NCI-H345 treated with DMSO at 0.1 percent for 48 hours (cell line): ENCODE measurements around the gene TCL1B.
"Not testable (repeated sequence)": the region's sequence is repeated elsewhere in the genome, so short reads cannot be mapped to it uniquely, and the experiment has no call there.

Experiments
- DNase-seq: peaks from one replicate; lab custom pipeline; 2025; ENCODE audit not compliant: unreplicated experiment; lab: John Stamatoyannopoulos, UW

The TCL1B gene

DNA sequence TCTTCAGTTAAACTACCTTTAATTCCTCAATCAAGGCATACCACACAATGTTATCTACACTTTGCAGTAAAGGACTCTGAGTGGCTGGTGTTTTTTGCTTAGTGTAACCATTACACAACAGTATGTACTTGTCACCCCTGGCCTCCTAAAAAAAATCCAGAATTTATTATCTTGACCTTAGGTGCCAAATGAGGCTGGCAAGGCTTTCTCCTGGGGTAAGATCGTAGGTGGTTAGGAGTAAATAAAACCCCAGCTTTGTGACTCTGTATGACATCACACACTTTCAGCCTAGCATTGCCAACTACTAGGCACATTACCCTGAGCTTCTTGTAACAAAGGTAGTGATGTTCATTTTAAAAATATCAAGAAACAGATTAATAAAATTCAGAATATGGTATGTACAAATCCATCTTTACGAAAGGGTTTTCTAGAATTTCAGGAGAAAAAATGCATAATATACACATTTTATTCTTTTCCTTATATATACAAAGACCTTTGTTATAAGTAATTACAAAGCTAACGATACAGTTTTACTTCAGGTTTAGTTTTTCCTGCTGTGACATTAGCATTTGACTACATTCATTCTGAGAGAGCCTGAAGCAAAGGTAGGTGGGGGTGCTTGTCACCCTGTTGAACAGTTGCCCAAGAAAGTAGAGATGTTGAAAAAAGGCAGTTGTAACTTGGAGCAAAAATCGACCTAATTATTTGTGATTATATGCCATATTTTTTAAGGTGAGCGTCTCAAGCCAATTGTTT is 14.2 kb downstream of the TCL1B start:
- DNase-seq, result no peak

DNA sequence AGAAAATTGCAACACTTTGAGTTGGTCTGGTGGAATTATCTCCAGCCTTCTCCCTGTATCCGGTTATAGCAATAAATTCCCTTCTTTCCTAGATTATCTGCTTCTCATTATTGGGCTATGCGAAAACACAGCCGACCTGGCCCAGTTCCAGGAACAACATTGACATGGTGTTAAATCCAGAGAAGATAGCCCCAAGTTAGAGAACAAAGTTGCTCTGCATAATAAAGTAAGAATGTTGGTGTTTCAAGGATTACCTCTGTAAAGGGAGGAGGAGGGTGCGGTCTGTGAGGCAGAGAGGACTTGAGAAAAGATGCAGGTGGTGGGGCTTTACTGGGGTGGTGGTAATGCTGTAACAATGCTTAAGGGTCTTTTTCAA is 15.6 kb downstream of the TCL1B start:
- no peak for DNase-seq

DNA sequence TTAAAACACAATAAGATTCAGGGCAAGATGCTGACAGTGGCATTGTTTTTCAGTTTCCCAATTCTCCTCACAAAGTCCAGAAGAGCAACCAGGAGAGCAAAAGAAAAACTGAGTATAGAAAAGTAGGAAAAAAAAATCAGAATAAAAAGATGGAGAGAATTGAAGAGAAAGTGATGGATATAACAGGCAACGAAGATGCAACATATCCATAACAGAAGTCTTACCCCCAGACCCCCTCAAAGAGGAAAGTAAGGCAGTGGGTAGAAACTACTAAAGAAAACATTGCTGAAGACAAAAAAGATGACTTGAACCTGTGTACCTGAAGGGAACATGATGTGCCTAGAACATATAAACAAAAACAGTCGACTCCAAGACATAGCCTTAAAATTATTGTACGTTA is 17.1 kb downstream of the TCL1B start:
- DNase-seq, result no peak

DNA sequence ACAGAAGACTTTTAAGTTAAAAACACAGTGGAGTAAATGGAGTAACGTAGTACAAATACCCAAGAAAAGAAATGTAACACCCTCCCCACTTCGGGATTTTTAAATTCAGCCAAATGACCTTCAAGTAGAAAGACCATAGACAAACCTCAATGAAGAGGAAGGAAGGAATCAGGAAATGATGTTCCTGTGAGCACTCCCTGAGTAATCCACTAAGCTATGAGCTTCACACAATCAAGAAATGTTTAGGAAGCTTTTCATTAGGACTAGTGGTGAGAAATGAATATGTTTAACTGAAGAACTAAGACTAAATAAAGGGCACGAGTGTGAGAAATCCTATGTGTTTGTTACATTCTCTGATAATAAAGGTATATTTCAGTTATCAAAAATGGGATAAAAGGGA is 17.6 kb downstream of the TCL1B start:
- no peak for DNase-seq

DNA sequence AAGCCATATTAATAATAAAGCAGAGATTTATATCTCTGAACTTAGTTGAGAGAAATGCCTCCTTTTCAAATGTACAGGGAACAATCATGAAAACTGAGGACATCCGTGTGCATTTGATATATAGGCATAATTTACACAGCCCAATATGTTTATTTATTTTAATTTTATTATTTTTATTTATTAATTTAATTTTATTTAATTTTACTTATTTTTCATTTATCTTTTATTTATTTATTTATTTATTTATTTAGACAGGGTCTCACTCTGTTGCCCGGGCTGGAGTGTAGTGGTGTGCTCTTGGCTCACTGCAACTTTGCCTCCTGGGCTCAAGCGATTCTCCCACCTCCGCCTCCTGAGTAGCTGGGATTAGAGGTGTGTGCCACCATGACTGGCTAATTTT is 19.3 kb downstream of the TCL1B start:
- no peak for DNase-seq

DNA sequence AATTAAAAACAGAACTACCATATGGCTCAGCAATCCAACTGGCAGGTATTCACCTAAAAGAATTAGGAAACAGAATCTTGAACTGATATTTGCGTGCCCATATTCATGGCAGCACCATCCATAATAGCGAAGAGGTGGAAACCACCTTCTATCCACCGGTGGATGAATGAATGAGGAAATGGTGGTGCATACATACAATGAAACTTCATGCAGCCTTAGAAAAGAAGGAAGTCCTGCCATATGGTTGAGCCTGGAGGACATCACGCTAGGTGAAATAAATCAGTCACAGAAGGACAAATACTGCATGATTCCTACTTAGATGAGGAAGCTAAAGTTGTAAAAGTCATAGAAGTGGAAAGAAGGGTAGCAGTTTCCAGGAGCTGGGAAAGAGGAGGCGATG is 21.1 kb downstream of the TCL1B start:
- DNase-seq, result no peak

DNA sequence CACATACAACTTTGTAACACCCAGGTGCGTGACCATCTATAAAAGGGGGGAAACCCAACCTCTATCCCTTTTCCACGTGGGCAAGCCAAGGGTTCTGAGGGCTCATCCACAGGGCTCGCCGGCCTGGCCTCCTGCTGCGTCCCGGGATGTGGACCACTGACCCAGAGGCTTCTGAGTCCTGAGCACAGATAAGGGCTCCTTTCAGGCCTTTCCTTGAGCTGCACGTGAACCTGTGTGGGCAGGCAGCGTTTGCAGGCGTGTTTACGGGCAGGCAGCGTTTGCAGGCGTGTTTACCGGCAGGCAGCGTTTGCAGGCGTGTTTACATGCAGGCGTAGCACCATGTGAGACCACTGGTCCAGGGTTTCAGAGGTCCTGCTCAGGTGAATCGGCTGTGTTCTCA is 23.9 kb downstream of the TCL1B start:
- DNase-seq, result no peak

DNA sequence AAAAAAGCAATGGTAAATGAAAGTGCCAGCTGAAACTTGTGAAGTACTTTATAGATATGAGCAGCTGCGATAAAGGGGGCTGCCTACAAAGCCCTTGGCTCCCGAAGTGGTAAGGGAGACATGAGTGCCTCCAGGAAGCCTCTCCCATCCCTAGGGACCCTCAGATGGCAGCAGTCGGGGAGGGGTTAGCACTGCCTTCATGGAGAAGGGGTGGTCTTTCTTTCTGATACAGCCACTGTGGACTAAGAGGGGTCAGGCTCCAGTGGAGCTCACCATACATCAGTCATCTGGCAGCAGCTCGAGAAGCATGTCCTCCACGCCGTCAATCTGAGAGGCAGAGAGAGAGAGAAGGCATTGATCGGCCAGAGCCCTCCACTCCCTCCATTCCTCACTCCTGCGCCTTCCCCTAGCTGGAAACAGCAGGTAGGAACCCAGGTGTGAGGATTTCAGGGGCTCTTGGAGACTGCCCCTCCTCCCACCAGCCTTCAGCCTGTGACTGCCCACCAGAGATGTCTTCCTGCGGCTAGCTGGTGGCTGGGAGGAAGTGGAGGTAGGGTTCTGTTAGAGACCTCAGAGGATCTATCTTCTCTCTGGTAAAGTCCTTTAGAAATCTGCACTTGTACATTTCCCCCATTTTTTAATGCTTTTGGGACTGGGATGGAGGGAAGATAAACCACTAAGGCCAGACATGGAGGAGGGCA is 25.4 kb downstream of the TCL1B start:
- no peak for DNase-seq

DNA sequence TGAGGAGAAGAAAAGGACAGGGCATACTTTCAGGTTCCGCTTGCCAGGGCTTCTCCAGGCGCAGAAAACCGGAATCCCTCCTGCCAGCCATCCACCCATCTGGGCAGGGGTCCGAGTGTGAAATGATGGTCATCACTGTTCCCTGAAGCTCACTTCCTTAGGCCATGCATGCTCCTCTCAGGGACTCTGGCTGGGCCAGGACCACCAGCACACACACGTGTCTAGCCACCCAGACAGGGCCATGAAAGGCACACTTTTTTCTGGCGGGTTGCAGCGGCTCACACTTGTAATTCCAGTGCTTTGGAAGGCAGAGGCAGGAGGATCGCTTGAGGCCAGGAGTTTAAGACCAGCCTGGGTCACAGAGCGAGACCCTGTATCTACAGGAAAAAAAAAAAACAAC is 26.2 kb downstream of the TCL1B start:
- DNase-seq, result no peak

DNA sequence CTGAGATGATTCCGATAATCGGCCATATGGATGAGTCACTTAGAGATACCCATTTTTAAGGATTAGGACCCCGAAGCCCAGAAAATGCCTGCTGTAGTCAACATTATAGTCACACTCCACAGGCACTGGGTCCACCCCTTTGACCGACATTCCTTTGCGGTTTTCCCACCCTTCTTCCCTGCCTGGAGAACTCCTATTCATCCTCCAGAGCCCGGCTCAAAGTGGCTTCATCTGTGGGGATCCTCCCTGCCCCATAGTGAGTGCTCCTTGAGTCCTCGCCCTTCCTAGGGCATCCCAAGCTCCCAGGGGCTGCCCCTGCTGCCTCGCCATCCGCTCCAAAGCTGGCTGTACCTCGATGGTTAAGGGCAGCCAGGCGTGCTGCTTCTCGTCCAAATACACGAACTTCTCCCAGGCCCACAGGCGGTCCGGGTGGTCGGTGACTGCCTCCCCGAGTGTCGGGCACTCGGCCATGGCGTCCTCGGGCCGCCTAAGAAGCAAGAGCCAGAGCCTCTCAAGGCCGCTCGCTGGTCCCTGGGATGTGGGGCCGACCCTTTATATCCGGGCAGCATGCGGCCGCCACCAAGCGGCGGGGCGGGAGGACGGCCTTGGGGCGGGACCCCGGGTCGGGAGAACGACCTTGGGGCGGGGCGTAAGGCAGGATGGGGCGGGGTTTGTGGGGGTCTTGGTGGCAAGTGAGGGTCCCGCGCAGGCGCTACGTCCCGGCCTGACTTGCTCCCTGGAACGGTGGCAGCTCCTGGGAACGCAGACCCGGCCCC is 27.6 kb downstream of the TCL1B start, which contains the start of gene TCL1A:
Gene TCL1A, minus strand, starts transcription at position 530 of the 776 bp plus-strand sequence. Its CDS starts 59 bp downstream, at position 471.
- DNase-seq, result no peak

DNA sequence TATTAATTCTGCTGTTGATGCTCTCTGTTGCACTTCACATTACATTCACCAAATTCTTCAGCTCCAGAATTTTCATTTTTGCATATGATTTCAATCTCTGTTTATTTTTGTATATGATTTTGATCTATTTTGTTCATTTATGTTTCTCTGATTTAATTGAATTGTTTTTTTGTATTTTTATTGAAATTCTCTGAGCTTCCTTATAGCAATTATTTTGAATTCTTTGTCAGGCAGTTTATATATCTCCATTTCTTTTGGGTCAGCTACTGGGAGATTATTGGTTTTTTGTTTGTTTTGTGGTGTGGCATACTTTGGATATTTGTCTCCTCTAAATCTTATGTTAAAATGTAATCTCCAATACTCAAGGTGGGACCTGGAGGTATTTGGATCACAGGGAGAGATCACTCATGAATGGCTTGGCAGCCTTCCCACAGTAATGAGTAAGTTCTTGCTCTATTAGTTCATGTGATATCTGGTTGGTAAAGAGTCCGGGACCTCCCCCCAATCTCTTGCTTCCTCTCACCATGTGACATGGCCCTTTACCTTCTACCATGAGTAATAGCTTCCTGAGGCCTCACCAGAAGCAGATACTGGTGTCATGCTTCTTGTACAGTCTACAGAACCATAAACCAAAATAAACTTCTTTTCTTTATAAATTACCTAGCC is 36.4 kb downstream of the TCL1B start:
- DNase-seq, result no peak

DNA sequence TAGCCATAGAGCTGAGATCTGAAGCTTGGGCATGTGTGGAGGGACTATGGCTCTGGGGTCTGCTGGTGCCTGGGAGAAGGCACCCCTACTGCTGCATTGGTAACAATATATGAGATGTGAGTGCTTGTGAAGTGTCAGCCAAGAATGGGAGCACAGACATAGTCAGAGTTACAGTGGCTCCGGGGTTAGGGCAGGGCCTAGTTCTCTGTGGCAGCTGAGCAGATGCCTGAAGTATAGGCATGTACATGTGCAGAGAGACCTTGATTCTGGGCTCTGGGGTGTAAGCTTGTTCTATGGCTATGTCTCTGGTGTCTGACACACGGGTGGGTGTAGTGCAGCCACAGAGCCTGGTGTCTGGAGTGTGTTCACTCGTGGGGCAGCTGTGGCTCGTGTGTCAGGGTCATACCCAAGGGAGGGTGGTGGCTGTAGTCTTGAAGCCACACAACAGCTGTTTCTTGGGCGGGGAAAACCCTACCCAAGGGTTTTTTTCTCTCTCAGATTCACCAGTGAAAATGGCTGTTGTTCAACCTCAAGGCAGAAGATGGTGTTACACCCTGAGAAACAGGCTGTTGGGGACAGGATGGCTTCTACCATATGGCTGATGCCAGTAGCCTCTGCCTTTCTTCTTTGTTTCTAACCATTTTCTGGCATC is 39.6 kb downstream of the TCL1B start:
- DNase-seq, result no peak

DNA sequence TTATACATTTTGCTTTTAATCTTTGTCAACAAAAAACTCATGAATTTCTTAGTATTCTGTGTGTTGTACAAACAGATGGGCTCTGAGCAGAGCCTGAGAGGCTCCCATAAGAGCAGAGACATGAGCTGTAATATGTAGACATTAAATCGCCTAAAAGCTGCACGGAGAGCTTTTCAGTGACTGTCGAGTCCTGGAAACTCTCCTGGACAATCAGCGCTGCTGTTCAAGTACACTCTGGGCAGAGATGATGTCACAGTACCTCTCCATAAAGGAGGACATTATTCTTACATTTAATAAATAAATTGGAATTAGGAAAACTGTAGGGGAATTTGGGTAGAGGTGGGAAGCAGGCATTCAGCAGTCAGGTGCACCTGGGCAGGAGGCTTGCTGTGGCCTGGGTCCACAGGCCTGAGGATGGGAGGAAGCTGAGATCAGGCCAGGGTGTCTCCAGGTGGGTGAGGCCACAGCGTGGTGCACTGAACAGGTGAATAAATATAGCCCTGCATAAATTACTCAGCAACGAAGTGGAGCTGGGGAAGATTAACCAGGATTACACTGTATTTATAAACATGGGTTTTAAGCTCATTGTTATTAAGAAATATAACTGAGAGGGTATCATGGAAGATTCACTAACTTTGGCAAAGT is 41.0 kb downstream of the TCL1B start:
- DNase-seq, result peak; percentile 78

DNA sequence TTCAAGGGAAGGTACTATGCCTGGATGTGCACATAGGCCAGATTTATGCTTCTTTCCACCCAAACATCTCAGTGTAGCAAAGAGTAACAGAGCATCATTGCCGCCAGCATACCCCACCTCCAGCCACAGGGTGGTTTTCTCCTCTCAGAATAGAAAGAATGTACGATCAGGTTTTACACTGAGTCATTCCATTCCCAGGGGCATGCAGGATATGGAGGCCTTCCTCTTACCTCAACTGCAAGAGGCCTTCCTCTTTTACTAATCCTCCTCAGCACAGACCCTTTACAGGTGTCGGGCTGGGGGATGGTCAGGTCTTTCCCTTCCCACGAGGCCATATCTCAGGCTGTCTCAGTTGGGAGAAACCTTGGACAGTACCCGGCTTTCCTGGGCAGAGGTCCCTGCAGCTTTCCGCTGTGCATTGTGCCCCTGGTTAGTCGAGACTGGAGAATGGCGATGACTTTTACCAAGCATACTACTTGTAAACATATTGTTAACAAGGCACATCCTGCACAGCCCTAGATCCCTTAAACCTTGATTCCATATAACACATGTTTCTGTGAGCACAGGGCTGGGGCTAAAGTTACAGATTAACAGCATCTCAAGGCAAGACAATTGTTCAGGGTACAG is 43.3 kb downstream of the TCL1B start:
- not testable (repeated sequence) for DNase-seq

DNA sequence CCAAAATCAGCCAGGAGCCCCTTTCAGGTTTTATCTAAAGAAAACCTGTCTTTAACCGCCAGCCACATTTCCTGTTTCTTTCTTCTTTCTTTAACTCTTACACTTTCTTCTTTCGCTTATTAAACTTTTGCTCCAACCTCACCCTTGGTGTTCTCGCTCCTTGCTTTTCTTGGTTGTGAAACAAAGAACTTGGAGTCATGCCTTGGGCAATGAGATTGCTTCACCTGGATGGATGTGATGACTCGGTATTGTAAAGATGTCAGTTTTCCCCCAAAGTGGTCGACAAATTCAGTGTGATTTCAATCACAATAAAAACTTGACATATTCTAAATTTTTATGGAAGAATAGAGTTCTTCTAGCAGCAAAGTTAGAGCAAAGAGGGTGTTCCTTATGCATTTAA is 43.9 kb downstream of the TCL1B start:
- no peak for DNase-seq

DNA sequence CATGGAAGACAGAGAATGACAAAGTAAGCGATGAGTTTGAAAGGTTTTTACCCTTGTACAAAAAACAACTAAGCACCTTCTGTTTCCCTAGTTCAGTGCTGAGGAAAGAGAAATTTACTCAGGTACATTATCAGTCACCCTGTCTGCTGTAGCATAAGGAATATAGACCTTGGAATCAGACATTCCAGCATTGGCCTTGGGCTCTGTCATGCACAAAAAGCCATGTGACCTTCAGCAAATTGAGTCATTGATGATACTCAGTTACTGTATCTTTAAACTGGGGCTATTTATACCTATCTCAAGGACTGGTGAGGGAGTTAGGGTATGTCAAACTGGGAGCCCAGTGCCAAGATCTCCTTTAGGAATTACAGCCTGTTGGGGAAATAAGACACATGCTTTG is 47.0 kb downstream of the TCL1B start:
- no peak for DNase-seq

DNA sequence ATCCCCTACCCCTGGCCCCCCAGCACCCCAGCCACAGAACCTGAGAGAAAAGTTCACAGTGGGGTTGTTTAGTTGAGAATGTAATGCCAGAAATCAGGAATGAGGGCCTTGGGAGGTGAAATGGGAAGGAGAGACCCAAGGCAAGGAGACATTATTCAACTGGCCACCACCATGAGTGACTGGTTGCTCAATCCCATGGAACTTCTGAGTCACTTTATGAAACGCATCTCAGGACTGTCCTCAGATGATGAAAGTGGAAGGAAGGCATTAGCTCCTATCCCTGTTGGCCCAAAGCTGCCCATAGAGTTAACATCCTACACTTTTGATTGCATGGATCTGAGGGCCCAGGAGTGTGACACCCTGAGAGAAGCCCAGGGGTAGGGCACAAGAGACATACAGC is 53.1 kb downstream of the TCL1B start:
- no peak for DNase-seq

DNA sequence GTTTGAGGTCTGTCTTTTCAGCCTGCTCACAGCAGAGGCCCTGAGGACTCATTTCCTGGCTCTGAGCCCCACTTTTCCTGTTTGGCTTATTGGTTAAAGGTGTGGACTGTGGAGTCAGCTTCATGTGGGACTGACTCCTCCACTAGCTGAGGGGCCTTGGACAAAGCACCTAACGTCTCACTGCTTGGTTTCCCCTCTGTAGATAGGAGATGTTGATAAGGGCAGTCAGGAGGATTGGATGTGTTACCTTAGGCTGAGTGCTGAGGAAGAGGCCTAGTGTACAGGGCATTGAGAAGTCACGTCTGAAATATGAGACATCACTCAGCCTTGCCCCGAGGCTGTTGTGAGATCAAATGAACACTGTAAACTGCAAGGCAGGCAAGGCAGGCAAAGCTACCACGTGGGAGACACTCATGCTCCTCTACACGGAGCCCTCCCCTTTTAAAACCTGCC is 54.8 kb downstream of the TCL1B start:
- DNase-seq, result peak; percentile 80

DNA sequence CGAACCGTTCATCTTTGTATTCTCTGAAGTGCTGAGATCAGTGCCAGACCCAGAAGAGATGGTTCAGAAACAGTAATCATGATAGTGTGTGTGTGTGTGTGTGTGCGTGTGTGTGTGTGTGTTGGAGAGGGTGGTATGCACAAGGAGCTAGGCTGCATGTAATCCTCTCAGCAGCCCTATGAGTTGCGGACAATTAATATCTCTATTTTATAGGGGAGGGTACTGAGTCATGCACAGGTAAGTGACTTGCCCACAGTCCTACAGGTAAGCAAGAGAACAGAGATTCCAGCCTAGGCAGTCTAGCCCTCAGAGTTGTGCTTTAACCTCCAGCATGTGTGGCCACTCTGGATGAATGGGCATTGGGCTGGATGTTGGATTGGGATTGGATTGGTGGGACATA is 55.6 kb downstream of the TCL1B start:
- DNase-seq, result no peak
